GM12878 (cell line): Measurements from ENCODE around the gene LRRC8B. TPM values are rescaled to one million over a fixed set of nuclear protein-coding genes. Genes with fewer than 3 reads are reported as not detected.

Experiments
- ATAC-seq: fragments of 200-7000 bp; cut with Tn5 transposase; 3 replicates; pipeline ENCODE4 v1.9.1; 2020; ENCODE audit warnings: mild to moderate bottlenecking, moderate library complexity
- BruUV-seq: library from RNA; stranded (reverse); fragments of 400-500 nt; replicated peaks from 2 replicates; lab custom pipeline; 2021; lab: Mats Ljungman, UMichigan
- CTCF ChIA-PET: fragments of 300-600 bp; sonication (Branson Sonifier 250); formaldehyde crosslinking; extraction: SDS; loops from one replicate; lab custom pipeline; 2021; ENCODE audit warnings: inconsistent platforms; lab: Yijun Ruan, JAX
- POLR2A ChIA-PET: fragments of 350-600 bp; formaldehyde crosslinking; extraction: SDS; loops from one replicate; lab custom pipeline; 2021; ENCODE audit warnings: inconsistent platforms; lab: Charles Lee
- RAD21 ChIA-PET: fragments of 300-600 bp; sonication (Branson Sonifier 250); formaldehyde crosslinking; loops from one replicate; lab custom pipeline; 2023; ENCODE audit warnings: antibody characterized with exemption; ENCODE audit not compliant: unreplicated experiment; lab: Charles Lee
- SMC1A ChIA-PET: fragments of 300-600 bp; sonication (Branson Sonifier 250); formaldehyde crosslinking; loops from one replicate; lab custom pipeline; 2023; ENCODE audit not compliant: unreplicated experiment, uncharacterized antibody; lab: Charles Lee
- DNase-seq: peaks from one replicate; pipeline ENCODE4 v3.0.0-alpha.2; 2011; ENCODE audit warnings: low read depth, low spot score
- FAIRE-seq: peaks from 3 replicates; lab custom pipeline; 2011; peaks lifted over from hg19 to GRCh38; lab: Jason Lieb, UNC
- H2AFZ ChIP-seq: 2 replicates; pipeline ENCODE4 v1.6.0; 2011; ENCODE audit warnings: low read depth, low read length, control low read depth; ENCODE audit not compliant: control insufficient read depth
- H3K27ac ChIP-seq: 2 replicates; pipeline ENCODE4 v1.5.1; 2011; ENCODE audit warnings: control low read depth; ENCODE audit not compliant: control insufficient read depth, insufficient read depth
- H3K27me3 ChIP-seq, 2 experiments: replicated peaks in 1 of 2; 2 replicates each; pipeline versions ENCODE4 v1.6.0 to v1.6.1; 2011; ENCODE audit warnings: low read length in 1 of 2; ENCODE audit not compliant: control insufficient read depth in 2 of 2, insufficient read depth in 2 of 2
- H3K36me3 ChIP-seq, 2 experiments: 2 replicates each; pipeline ENCODE4 v1.5.1; 2011; ENCODE audit warnings: low read length in 1 of 2; ENCODE audit not compliant: control insufficient read depth in 2 of 2, insufficient read depth in 2 of 2
- H3K4me1 ChIP-seq: 2 replicates; pipeline ENCODE4 v1.6.1; 2011; ENCODE audit warnings: mild to moderate bottlenecking, low read length, moderate library complexity, mixed read lengths; ENCODE audit not compliant: control insufficient read depth, insufficient read depth
- H3K4me2 ChIP-seq: 2 replicates; pipeline ENCODE4 v1.6.0; 2011; ENCODE audit warnings: control low read depth; ENCODE audit not compliant: control insufficient read depth, insufficient read depth
- H3K4me3 ChIP-seq: fragments of 200-600 bp; sonication (generic); 2 replicates; pipeline ENCODE4 v1.5.1; 2016
- H3K79me2 ChIP-seq: 2 replicates; pipeline ENCODE4 v1.6.0; 2011; ENCODE audit warnings: low read length; ENCODE audit not compliant: control insufficient read depth, insufficient read depth
- H3K9ac ChIP-seq: 2 replicates; pipeline ENCODE4 v1.8.0; 2011; ENCODE audit warnings: low read length, control low read depth, mixed read lengths; ENCODE audit not compliant: control insufficient read depth, insufficient read depth
- H3K9me3 ChIP-seq: replicated peaks from 3 replicates; pipeline ENCODE4 v1.5.1; 2011; ENCODE audit warnings: mild to moderate bottlenecking, low read length; ENCODE audit not compliant: control insufficient read depth, insufficient read depth
- H4K20me1 ChIP-seq: 2 replicates; pipeline ENCODE4 v1.6.0; 2011; ENCODE audit not compliant: control insufficient read depth, insufficient read depth
- HDGF ChIP-seq: fragments of 450-650 bp; IDR thresholded peaks from 2 replicates; pipeline ENCODE4 v1.6.1; 2016; ENCODE audit warnings: antibody characterized with exemption
- MEF2B ChIP-seq: fragments of 450-650 bp; IDR thresholded peaks from 2 replicates; pipeline ENCODE4 v1.6.1; 2018; ENCODE audit warnings: mild to moderate bottlenecking, moderate library complexity; ENCODE audit not compliant: partially characterized antibody, poor library complexity, severe bottlenecking
- NBN ChIP-seq: fragments of 450-650 bp; IDR thresholded peaks from 2 replicates; pipeline ENCODE4 v1.6.1; 2016
- ZNF274 ChIP-seq: IDR thresholded peaks from one replicate; pipeline ENCODE4 v1.8.0; 2011; ENCODE audit not compliant: insufficient read length, insufficient read depth
- WGBS: methylation state at CpG from one replicate; pipeline ENCODE4 v1.1.6; 2016; ENCODE audit warnings: low lambda C conversion rate; ENCODE audit not compliant: insufficient replicate concordance, insufficient coverage; ENCODE audit errors: missing lambda C conversion rate; 5-methylcytosine and 5-hydroxymethylcytosine counted together
- in situ Hi-C: fragments of 300-500 bp; cut with MboI; formaldehyde crosslinking; loops from 9 replicates; pipeline ENCODE4 v1.14.3; 2018; ENCODE audit warnings: mixed read lengths
- intact Hi-C: fragments of 100-400 bp; cut with micrococcal nuclease; formaldehyde crosslinking; loops from one replicate; pipeline ENCODE4 v1.14.2; 2022; ENCODE audit not compliant: unreplicated experiment
- polyA plus RNA-seq, 11 experiments: library from polyadenylated mRNA; depleted of rRNA in 4 of 11; unstranded in 6 of 11; stranded (reverse) in 5 of 11; fragments of >200 nt; fragmentation: Nextera tagmentation in 4 of 11; fragmentation: Illumina TruSeq in 1 of 11; extraction: Ambion mirVana in 4 of 11; extraction: Trizol in 1 of 11; gene quantifications; 1 replicate in 1 of 11; 2 replicates in 10 of 11; pipeline versions ENCODE4 v1.2.1 to v1.2.3, GENCODE V29; 2011 to 2016; ENCODE audit warnings: inconsistent platforms in 2 of 11, missing spikeins in 2 of 11, low read depth in 1 of 11
- total RNA-seq, 4 experiments: library from RNA; depleted of rRNA in 3 of 4; stranded (reverse); fragments of >200 nt in 3 of 4; fragmentation: Illumina TruSeq in 1 of 4; extraction: Trizol in 1 of 4; gene quantifications; 2 replicates each; pipeline versions ENCODE4 v1.2.1 to v1.2.3, GENCODE V29; 2013 to 2021

Gene LRRC8B
- total and polyA plus RNA-seq, 10 of the 15 experiments (the other 5 are each of a cell fraction or from before 2014, with no cell fraction given), result 1.3 to 9.2 (median 5.4) TPM

DNA sequence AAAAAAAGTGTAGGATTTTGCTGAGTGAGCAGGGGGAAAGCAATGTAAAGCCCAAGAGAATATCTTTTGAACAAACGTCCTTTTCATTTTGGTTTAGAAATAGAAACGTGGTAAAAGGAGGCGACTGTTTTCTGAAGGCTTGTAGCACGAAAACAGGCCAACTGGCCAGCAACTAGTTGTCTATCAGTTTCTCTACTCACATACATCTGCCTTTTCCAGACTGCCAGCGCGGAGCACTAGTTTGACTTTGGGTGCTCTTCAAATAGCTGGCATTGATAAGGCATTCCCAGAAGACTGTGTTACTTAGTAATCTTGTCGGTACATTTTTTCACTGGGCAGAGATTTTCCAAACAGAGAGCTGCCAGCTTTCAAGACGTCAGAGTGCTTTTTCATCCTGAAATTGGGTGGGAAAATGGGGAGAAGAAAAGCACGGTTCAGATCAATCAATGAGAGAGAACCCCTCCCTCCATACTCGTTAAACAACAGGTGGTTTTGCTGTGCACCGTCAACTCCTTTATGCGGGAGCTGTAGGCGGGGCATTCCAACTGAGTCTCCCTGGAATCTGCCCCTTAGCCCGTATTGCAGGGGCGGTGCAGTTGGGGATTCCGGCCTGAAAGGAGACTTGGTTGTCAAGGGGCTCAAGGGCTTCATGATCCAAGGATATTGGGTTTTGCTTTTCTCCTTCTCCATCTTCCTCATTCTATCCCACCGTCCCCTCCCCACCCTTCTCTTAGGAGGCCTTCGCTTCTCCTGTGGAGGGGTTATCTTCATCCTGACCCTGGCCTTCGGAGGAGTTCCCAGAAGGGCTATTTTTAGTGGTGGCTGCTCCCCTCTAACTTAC, 107.4 kb downstream of the LRRC8B start:
- TF ChIP-seq HDGF (0 out of 2 replicates have a peak, but pooled peaks have one; percentile 48), MEF2B (peak; percentile 60), NBN (0 out of 2 replicates have a peak, but pooled peaks have one; percentile 52), ZNF274 (no peak)
- SMC1A ChIA-PET, result interaction anchor here (0.7 to 20.4 kb wide), 15 partner anchors 10 to 149 kb away, joined by 3 to 391 read pairs (median 12); no protein-coding TSS in a partner anchor
- intact Hi-C loops (loop anchor here (1.0 to 10.0 kb wide), 3 partner anchors 40 to 363 kb away; partner anchors contain the start of gene ZNF326), in situ Hi-C loops (loop anchor here (25.0 kb wide), 1 partner anchor 355 kb away; the partner anchor contains the start of gene ZNF326)
- H3K4me1 ChIP-seq, result peaks cover 12% of the 10 kb centered on the region
- CTCF ChIA-PET, result interaction anchor here (0.7 to 19.0 kb wide), 17 partner anchors 9 to 150 kb away, joined by 3 to 369 read pairs (median 5); no protein-coding TSS in a partner anchor
- BruUV-seq, result TSS peak; percentile 65
- H3K4me3 ChIP-seq, result peak overlapping the region; percentile 88
- RAD21 ChIA-PET, result interaction anchor here (0.7 to 12.5 kb wide), 10 partner anchors 20 to 648 kb away, joined by 3 to 302 read pairs (median 4); no protein-coding TSS in a partner anchor
- H3K9me3 ChIP-seq, result no peaks in the 10 kb centered on the region
- 0 out of 2 replicates have a peak overlapping the region, but pooled peaks have one; percentile 7 for H3K27ac ChIP-seq
- FAIRE-seq, result no peak
- peaks cover 35% of the 10 kb centered on the region for H3K79me2 ChIP-seq
- H3K4me2 ChIP-seq, result peak overlapping the region; percentile 56
- H2AFZ ChIP-seq, result peak overlapping the region; percentile 91
- DNase-seq, result no peak
- no peaks in the 10 kb centered on the region; a peak in 1 of 4 replicates for H3K27me3 ChIP-seq
- POLR2A ChIA-PET, result interaction anchor here (0.9 to 4.0 kb wide), 5 partner anchors 9 to 154 kb away, joined by 3 to 13 read pairs (median 4); no protein-coding TSS in a partner anchor
- no peaks in the 10 kb centered on the region for H4K20me1 ChIP-seq
- peak overlapping the region; percentile 81 for H3K9ac ChIP-seq
- ATAC-seq, result no peak
- H3K36me3 ChIP-seq, result no peaks in the 10 kb centered on the region
- 65% methylated on average over 19 of the region's 19 CpGs for WGBS
